Mucosa of descending colon (tissue), 3 donors: Measurements from ENCODE around the gene PDZRN3. TPM values are rescaled to one million over a fixed set of nuclear protein-coding genes. Genes with fewer than 3 reads are reported as not detected.

Experiments used
- ATAC-seq: fragments of 200-7000 bp; cut with Tn5 transposase; one replicate; pipeline ENCODE4 v1.9.1; 2020; ENCODE audit warnings: mild to moderate bottlenecking, moderate library complexity
- DNase-seq, 3 donors: peaks; one replicate each; pipeline ENCODE4 v3.0.0-alpha.2; 2020
- H3K36me3 ChIP-seq: fragments of 200-600 bp; one replicate; pipeline ENCODE4 v1.8.0; 2021; ENCODE audit warnings: low read depth, mild to moderate bottlenecking
- H3K4me1 ChIP-seq: fragments of 200-600 bp; one replicate; pipeline ENCODE4 v1.8.0; 2021; ENCODE audit warnings: low read depth, mild to moderate bottlenecking
- H3K4me3 ChIP-seq: fragments of 200-600 bp; one replicate; pipeline ENCODE4 v1.8.0; 2021; ENCODE audit warnings: mild to moderate bottlenecking
- H3K9me3 ChIP-seq: fragments of 200-600 bp; one replicate; pipeline ENCODE4 v1.8.0; 2021; ENCODE audit warnings: mild to moderate bottlenecking
- intact Hi-C, 2 donors: fragments of 100-400 bp; cut with DNase I in 1 of 2; cut with micrococcal nuclease in 1 of 2; formaldehyde crosslinking; loops; one replicate each; pipeline versions ENCODE4 v1.11.0 to v1.11.1; 2022; cut with DNase I, micrococcal nuclease
- total RNA-seq, 3 donors: library from RNA; stranded (reverse); fragmentation: NEBNext Ultra II Directional in 2 of 3; extraction: Animal tissue kit (Norgen Biotek cat#: 25700) in 2 of 3; gene quantifications; one replicate each; pipeline versions ENCODE4 v1.2.1 to v1.2.4, GENCODE V29; 2021 to 2023
- TF ChIP-seq, protein P1 (sequence below): fragments of 200-600 bp; IDR thresholded peaks from one replicate; pipeline ENCODE4 v1.8.0; 2022; ENCODE audit warnings: antibody characterized with exemption, mild to moderate bottlenecking
- donor health status: DM: no; HTN: no; CAD: no; lungs with moderate emphysema.
- donor health status: DM: no; HTN: no; CAD: no.
- donor health status: DM: no; HTN: yes; CAD: no.

The PDZRN3 gene
- total RNA-seq, 3 donors from 2014 or later, result 17.9 to 147 (median 18.5) TPM

DNA sequence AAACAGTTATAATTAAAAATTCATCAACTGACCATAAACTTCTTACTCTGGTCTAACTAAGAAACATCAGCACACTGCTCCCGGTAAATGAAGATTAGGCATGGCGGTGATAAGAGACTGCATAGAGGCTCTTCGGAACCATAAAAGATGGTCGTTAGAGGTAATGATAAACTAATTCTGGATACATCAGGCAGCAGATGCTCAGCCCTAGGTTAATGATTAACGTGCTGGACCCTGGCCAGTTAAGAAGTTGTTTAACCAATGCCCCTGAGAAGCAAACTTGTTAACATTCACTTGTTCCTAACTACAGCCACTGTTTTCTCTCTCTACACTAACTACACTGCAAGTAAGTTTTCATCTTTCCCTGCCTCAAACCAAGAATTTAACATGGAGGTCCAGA lies 111.5 kb downstream of the PDZRN3 start:
- TF ChIP-seq, protein P1, sequence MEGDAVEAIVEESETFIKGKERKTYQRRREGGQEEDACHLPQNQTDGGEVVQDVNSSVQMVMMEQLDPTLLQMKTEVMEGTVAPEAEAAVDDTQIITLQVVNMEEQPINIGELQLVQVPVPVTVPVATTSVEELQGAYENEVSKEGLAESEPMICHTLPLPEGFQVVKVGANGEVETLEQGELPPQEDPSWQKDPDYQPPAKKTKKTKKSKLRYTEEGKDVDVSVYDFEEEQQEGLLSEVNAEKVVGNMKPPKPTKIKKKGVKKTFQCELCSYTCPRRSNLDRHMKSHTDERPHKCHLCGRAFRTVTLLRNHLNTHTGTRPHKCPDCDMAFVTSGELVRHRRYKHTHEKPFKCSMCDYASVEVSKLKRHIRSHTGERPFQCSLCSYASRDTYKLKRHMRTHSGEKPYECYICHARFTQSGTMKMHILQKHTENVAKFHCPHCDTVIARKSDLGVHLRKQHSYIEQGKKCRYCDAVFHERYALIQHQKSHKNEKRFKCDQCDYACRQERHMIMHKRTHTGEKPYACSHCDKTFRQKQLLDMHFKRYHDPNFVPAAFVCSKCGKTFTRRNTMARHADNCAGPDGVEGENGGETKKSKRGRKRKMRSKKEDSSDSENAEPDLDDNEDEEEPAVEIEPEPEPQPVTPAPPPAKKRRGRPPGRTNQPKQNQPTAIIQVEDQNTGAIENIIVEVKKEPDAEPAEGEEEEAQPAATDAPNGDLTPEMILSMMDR, result no peak
- ATAC-seq (peak; percentile 88), DNase-seq (peak in 2 of 3 donors; percentile 71 to 93)
- Histone ChIP-seq H3K4me1 (peaks cover 50% of the 10 kb centered on the region), H3K36me3 (no peaks in the 10 kb centered on the region), H3K9me3 (no peaks in the 10 kb centered on the region), H3K4me3 (no peak overlapping the region)
- intact Hi-C loops, result loop anchor here in 1 of 2 donors (10.0 kb wide), 1 partner anchor 112 kb away; the partner anchor contains the start of gene PDZRN3

DNA sequence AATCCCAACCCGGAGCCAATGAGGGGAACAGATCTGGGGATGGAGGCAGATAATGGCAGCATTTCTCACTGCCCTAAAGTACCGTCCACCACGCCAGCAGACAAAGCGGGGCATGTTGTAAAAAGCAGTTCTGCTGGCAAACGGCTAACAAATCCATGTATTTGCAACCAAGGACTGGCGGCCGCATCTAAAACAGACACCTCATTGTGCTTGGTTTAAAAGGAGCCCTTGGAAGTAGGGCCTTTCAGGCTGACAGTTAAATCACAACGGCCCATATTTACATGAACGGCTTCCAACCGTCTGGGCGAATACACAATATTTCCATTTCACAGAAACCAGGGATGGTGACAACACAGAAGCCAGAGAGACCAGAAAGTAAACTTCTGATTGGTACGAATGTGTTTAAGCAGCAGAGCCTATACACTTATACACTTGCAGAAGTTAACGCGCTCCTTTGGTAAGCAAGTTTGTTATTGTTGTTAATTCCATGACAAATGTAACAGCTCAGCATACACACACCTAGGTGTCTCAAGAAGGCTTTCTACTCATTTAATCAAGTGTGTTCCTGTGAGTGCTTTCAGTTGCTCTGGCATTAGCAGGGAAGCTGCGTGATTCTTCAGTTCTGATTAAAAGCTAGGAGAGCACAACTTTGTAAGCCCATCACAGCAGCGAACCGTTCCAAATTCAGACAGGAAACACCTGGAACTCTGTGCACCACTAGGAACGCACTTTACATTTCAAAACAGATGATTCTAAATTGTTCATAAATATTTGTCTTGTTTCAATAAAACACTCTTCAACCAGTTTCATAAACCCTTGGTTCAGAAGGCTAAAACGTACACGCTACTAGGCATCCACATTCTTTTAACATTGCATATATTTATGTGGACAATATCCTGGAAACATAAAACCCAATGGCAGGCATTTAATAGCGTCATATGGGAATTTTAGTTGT lies 112.9 kb downstream of the PDZRN3 start:
- Histone ChIP-seq H3K4me3 (no peak overlapping the region), H3K4me1 (peaks cover 50% of the 10 kb centered on the region), H3K36me3 (no peaks in the 10 kb centered on the region), H3K9me3 (no peaks in the 10 kb centered on the region)
- TF ChIP-seq, protein P1, result no peak
- ATAC-seq, result peak; percentile 32
- intact Hi-C loops, result loop anchor here in 1 of 2 donors (10.0 kb wide), 1 partner anchor 113 kb away; the partner anchor contains the start of gene PDZRN3
- DNase-seq, result peak in 1 of 3 donors; percentile 41

DNA sequence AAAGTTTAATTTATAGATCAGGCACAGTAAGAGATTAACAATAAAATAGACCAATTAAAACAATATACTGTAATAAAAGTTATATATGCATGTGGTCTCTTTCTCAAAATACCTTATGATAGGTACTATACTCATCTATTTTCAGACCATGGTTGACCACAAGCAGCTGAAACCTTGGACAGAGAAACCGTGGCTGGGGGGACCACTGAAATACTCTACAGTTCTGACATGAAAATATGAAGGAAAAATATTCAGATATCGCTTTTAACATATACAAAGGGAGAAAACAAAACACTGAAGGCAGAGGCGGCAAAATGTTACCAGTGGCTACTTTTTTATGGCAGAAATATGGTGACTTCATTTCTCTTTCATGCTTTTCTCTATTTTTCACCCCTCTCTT lies 114.0 kb downstream of the PDZRN3 start:
- H3K4me3 ChIP-seq, result no peak overlapping the region
- DNase-seq (no peak), ATAC-seq (no peak)
- no peaks in the 10 kb centered on the region for H3K9me3 ChIP-seq
- intact Hi-C loops, result loop anchor here in 1 of 2 donors (10.0 kb wide), 1 partner anchor 114 kb away; the partner anchor contains the start of gene PDZRN3
- TF ChIP-seq, protein P1, result no peak
- H3K36me3 ChIP-seq, result no peaks in the 10 kb centered on the region
- peaks cover 50% of the 10 kb centered on the region for H3K4me1 ChIP-seq

GRCh38 chr3:73510334-73510733 lies 114.4 kb downstream of the PDZRN3 start:
- Histone ChIP-seq H3K4me1 (peaks cover 50% of the 10 kb centered on the region), H3K9me3 (no peaks in the 10 kb centered on the region), H3K4me3 (no peak overlapping the region), H3K36me3 (no peaks in the 10 kb centered on the region)
- TF ChIP-seq, protein P1, result no peak
- DNase-seq (no peak), ATAC-seq (no peak)
- intact Hi-C loops, result loop anchor here in 1 of 2 donors (10.0 kb wide), 1 partner anchor 114 kb away; the partner anchor contains the start of gene PDZRN3

GRCh38 chr3:73509816-73510215 lies 114.9 kb downstream of the PDZRN3 start:
- H3K4me1 ChIP-seq, result peaks cover 50% of the 10 kb centered on the region
- no peaks in the 10 kb centered on the region for H3K36me3 ChIP-seq
- H3K4me3 ChIP-seq, result no peak overlapping the region
- no peak for ATAC-seq
- no peak for DNase-seq
- H3K9me3 ChIP-seq, result no peaks in the 10 kb centered on the region
- TF ChIP-seq, protein P1, result no peak
- intact Hi-C loops, result loop anchor here (10.0 kb wide), 3 partner anchors 115 to 405 kb away; partner anchors contain the start of gene PDZRN3 (in 1 of the 2)
